GM12892 (cell line): Measurements from ENCODE around the gene PNLIPRP2.

Experiments
- POLR2A ChIP-seq: IDR thresholded peaks from 2 replicates; pipeline ENCODE4 v1.6.1; 2011; ENCODE audit warnings: low read depth, low read length, control low read depth
- POLR2AphosphoS5 ChIP-seq: IDR thresholded peaks from 2 replicates; pipeline ENCODE4 v1.6.1; 2011; ENCODE audit warnings: low read depth, low read length, control low read depth

GRCh38 chr10:116589926-116590325 lies 30.8 kb upstream of the PNLIPRP2 start:
- TF ChIP-seq POLR2AphosphoS5 = no peak
- no peak for TF ChIP-seq POLR2A
